HUES64 (cell line): ENCODE data around the gene RSRP1. TPM values are rescaled to one million over a fixed set of nuclear protein-coding genes. Genes with fewer than 3 reads are reported as not detected.
A peak's percentile ranks its signal among the peaks of the same experiment; 100 is the strongest.
"Not testable (repeated sequence)": the region's sequence is repeated elsewhere in the genome, so short reads cannot be mapped to it uniquely, and the experiment has no call there.

Source experiments
- H3K27ac ChIP-seq: 2 replicates; pipeline ENCODE4 v1.7.0; 2013; ENCODE audit warnings: low read depth, low read length, inconsistent platforms
- H3K27me3 ChIP-seq: 2 replicates; pipeline ENCODE4 v1.6.1; 2013; ENCODE audit warnings: mild to moderate bottlenecking, low read length; ENCODE audit not compliant: insufficient read depth
- H3K36me3 ChIP-seq: 2 replicates; pipeline ENCODE4 v1.6.1; 2013; ENCODE audit warnings: mild to moderate bottlenecking, low read length; ENCODE audit not compliant: insufficient read depth
- H3K4me1 ChIP-seq: 2 replicates; pipeline ENCODE4 v1.6.1; 2013; ENCODE audit warnings: mild to moderate bottlenecking, low read length, moderate library complexity; ENCODE audit not compliant: insufficient read depth
- H3K4me3 ChIP-seq: 2 replicates; pipeline ENCODE4 v1.5.1; 2013; ENCODE audit warnings: mild to moderate bottlenecking, low read length, moderate library complexity
- H3K9ac ChIP-seq: 2 replicates; pipeline ENCODE4 v1.6.1; 2013; ENCODE audit warnings: mild to moderate bottlenecking, low read depth, low read length
- H3K9me3 ChIP-seq: 2 replicates; pipeline ENCODE4 v1.6.1; 2013; ENCODE audit warnings: low read depth, low read length; ENCODE audit not compliant: insufficient read depth
- WGBS: fragments of 150-250, 120-280 bp; methylation state at CpG from one replicate; pipeline ENCODE4 v1.1.7; 2013; ENCODE audit warnings: missing lambda C conversion rate; 5-methylcytosine and 5-hydroxymethylcytosine counted together
- polyA plus RNA-seq, 2 experiments: library from polyadenylated mRNA; stranded (reverse); fragments of 50-300 nt; gene quantifications; one replicate each; pipeline ENCODE4 v1.2.3, GENCODE V29; 2013

RSRP1 gene, protein sequence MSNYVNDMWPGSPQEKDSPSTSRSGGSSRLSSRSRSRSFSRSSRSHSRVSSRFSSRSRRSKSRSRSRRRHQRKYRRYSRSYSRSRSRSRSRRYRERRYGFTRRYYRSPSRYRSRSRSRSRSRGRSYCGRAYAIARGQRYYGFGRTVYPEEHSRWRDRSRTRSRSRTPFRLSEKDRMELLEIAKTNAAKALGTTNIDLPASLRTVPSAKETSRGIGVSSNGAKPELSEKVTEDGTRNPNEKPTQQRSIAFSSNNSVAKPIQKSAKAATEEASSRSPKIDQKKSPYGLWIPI
- polyA plus RNA-seq (2013, experiment 1 of 2): 31.0 TPM
- polyA plus RNA-seq (2013, experiment 2 of 2): 32.1 TPM

DNA sequence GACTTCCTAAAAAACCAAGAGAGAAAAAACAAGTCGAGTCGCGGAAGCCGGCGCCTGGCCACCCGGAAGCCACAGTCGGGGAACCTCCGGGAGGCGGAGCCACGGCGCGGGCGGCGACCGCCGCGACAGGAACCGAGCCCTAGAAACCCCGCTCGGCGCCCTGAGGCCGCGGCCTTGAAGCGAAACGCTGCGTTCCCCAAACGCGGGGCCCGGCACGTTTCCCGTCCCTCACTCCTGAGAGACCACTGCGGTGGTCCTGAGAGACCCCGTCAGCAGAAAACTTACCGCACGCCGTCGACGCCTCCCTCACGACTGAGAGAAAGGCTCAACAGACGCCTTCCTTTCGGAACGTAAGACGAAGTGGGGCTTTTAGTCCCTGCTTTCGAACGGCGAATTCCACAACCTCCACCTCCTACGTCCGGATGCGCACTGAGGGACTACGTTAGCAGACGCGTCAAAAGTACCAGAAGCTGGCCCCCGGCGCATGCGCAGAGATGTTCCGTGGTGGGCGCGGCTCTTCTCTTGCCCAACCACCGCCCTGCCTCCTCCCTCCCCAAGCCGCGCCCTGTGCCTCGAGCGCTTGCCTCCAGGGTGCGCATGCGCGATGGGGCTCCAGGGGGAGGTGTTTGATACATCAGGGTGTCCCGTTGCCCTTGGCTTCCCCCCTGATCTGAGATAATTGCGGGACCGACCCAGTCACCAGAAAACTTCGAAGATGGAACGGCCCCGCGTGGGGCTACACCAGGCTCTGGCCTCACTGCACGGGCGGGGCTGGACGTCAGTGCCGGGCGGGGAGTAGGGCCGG, at the start of gene RSRP1:
TSS of gene RSRP1 (minus strand) at position 431 of the 805 bp plus-strand sequence. CDS start 491 bp downstream, outside the sequence.
- Histone ChIP-seq H3K27me3 (no peaks in the 10 kb centered on the region), H3K9me3 (no peaks in the 10 kb centered on the region), H3K4me1 (peaks cover 5% of the 10 kb centered on the region), H3K27ac (peak within 1 kb of the TSS; percentile 97), H3K9ac (peak within 1 kb of the TSS; percentile 93), H3K36me3 (peaks cover 35% of the 10 kb centered on the region), H3K4me3 (peak within 1 kb of the TSS; percentile 99)
- WGBS: under 1% methylated on average over 79 of the region's 79 CpGs

DNA sequence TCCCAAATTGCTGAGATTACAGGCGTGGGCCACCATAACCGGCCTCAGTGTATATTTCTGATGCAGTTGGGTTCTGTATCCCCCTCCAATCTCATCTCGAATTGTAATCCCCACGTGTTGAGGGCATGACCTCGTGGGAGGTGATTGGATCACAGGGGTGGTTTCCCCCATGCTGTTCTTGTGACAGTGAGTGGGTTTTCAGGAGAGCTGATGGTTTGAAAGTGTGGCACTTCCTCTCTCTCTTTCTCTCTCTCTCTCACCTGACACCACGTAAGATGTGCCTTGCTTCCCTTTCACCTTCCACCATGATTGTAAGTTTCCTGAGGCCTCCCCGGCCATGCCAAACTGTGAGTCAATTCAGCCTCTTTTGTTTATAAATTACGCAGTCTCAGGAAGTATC, 49.2 kb upstream of the RSRP1 start:
- H3K27me3 ChIP-seq, H3K4me3 ChIP-seq, H3K27ac ChIP-seq, H3K4me1 ChIP-seq, H3K9me3 ChIP-seq, H3K9ac ChIP-seq, H3K36me3 ChIP-seq: not testable (repeated sequence)
- WGBS: 85% methylated on average over 4 of the region's 8 CpGs

- H3K9me3 ChIP-seq, H3K4me3 ChIP-seq, H3K9ac ChIP-seq, H3K36me3 ChIP-seq, H3K27ac ChIP-seq, H3K27me3 ChIP-seq, H3K4me1 ChIP-seq: not testable (repeated sequence)
- 76% methylated on average over 6 of the region's 14 CpGs for WGBS
Observed at GRCh38 chr1:25294889-25295826, 47.9 kb upstream of the RSRP1 start.

DNA sequence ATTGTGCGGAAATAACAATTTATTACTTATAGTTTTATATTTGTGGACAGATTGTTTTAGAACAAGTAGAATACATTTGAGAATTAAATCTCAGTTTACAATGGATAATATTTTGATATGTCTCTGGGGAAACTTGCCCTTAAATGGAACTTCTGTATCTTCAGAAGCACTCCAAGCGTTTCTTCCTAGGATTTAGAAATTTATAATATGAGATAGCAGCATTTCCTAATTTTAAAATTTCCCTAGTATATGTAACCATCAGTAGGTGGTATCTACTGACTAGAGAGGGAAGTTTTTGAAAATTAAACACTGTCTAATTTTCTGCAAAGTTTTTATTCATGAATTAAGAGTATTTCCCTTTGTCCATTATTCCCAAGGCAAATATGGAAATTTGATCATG, 46.2 kb upstream of the RSRP1 start:
- H3K27me3 ChIP-seq, H3K9me3 ChIP-seq, H3K4me1 ChIP-seq, H3K4me3 ChIP-seq, H3K27ac ChIP-seq, H3K36me3 ChIP-seq, H3K9ac ChIP-seq: not testable (repeated sequence)
- no CpG with 5 or more reads among the region's 2 CpGs for WGBS

GRCh38 chr1:25290043-25290442, 42.8 kb upstream of the RSRP1 start:
- not testable (repeated sequence) for H3K27ac ChIP-seq, H3K4me3 ChIP-seq, H3K9ac ChIP-seq, H3K36me3 ChIP-seq, H3K9me3 ChIP-seq, H3K27me3 ChIP-seq, H3K4me1 ChIP-seq
- WGBS: 15% methylated on average over 3 of the region's 6 CpGs

GRCh38 chr1:25288573-25289101, 41.4 kb upstream of the RSRP1 start:
- 81% methylated on average over 2 of the region's 8 CpGs for WGBS
- H3K4me3 ChIP-seq, H3K9ac ChIP-seq, H3K36me3 ChIP-seq, H3K9me3 ChIP-seq, H3K27ac ChIP-seq, H3K27me3 ChIP-seq, H3K4me1 ChIP-seq: not testable (repeated sequence)

DNA sequence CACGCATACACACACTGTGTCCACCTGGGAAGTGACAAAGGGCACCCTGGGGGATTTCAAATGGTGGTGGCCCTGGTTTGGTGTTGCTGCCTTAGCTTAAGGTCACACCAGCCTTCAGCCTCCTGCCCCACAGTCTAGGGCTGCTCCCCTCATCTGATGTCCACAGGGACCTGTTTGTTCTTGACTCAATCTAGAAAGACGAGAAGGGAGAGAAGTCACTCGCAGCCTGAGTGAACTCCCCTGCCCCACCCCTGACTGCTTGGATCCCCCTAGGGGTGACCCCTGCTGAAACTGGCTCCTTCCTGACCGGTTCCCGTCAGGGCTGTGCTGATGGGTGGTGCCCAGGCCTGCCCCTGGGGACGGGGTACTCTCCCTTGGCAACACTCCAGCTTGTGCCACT, 39.9 kb upstream of the RSRP1 start:
- H3K9me3 ChIP-seq, H3K27me3 ChIP-seq, H3K27ac ChIP-seq, H3K9ac ChIP-seq, H3K36me3 ChIP-seq, H3K4me1 ChIP-seq, H3K4me3 ChIP-seq: not testable (repeated sequence)
- WGBS: 91% methylated on average over 3 of the region's 6 CpGs

GRCh38 chr1:25285862-25286261, 38.6 kb upstream of the RSRP1 start:
- not testable (repeated sequence) for H3K9ac ChIP-seq, H3K27me3 ChIP-seq, H3K36me3 ChIP-seq, H3K4me3 ChIP-seq, H3K27ac ChIP-seq, H3K4me1 ChIP-seq, H3K9me3 ChIP-seq
- 93% methylated on average over 3 of the region's 3 CpGs for WGBS

DNA sequence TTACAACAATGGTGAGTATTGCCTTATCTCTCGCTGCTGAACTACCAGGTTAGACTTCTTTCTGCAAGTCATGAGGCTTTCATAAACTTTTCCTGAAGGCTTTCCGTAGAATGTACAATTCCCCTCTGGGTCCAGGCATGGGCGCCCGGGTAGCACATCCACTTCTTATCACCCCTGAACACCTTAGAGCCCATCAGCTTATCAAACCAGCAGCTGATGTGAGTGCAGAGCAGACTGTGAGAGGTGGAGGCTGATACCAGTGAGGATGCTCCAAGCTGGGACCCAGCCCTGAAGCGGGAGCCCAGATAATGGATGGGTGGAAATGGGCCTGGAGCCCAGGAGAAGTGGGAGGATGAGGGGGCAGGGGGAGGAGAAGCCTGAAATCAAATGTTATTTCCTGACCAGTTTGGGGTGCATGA, 32.4 kb upstream of the RSRP1 start:
- not testable (repeated sequence) for H3K9me3 ChIP-seq, H3K27me3 ChIP-seq, H3K36me3 ChIP-seq, H3K27ac ChIP-seq, H3K9ac ChIP-seq, H3K4me1 ChIP-seq, H3K4me3 ChIP-seq
- WGBS: 92% methylated on average over 4 of the region's 5 CpGs

DNA sequence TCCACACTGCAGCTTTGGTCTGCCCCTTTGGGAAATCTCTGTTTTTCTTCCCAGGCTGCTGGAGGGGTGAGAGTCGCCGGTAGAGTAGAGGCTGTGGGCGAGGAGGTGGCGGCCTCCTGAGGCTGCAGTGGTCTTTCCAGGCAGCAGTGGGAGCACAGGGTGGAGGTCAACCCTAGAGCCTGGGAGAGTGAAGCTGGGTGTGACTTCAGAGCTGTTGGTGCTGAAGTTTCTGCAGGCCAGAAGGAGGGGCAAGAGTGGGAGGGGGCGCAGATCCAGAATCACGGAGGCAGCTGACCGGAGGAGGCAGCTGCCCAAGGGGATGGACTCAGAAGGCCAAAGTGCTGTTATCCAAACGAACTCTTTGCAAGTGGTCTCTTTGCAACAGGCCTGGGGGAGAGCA, 31.5 kb upstream of the RSRP1 start:
- H3K4me3 ChIP-seq, H3K36me3 ChIP-seq, H3K27me3 ChIP-seq, H3K27ac ChIP-seq, H3K4me1 ChIP-seq, H3K9ac ChIP-seq, H3K9me3 ChIP-seq: not testable (repeated sequence)
- WGBS: 87% methylated on average over 4 of the region's 8 CpGs

DNA sequence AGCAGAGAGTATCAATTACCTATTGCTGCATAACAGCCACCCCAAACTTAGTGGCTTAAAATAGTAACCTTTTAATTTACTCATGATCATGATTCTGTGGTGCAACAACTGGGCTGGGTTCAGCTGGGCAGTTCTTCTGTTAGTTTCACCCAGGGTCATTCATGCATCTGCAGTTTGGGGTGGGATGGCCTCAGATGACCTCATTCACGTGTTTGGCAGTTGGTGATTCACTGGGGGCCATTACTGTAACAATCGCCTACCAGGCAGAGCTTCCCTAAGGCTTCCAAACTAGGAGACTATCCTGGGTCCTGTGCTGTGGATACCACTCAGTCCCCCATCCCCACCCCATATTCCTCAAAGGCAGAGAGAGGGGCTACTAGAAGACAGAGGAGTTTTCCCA, 31.1 kb upstream of the RSRP1 start:
- not testable (repeated sequence) for H3K27me3 ChIP-seq, H3K27ac ChIP-seq, H3K4me1 ChIP-seq, H3K9me3 ChIP-seq, H3K9ac ChIP-seq, H3K36me3 ChIP-seq, H3K4me3 ChIP-seq
- WGBS: 69% methylated on average over 2 of the region's 2 CpGs
